GM21737 (cell line): ENCODE data around the gene OPN4.

Experiments
- ATAC-seq: cut with Tn5 transposase; IDR thresholded peaks from one replicate; pipeline ENCODE4 v1.9.1; 2021; ENCODE audit warnings: mild to moderate bottlenecking, moderate library complexity; ENCODE audit not compliant: unreplicated experiment

Gene OPN4

DNA sequence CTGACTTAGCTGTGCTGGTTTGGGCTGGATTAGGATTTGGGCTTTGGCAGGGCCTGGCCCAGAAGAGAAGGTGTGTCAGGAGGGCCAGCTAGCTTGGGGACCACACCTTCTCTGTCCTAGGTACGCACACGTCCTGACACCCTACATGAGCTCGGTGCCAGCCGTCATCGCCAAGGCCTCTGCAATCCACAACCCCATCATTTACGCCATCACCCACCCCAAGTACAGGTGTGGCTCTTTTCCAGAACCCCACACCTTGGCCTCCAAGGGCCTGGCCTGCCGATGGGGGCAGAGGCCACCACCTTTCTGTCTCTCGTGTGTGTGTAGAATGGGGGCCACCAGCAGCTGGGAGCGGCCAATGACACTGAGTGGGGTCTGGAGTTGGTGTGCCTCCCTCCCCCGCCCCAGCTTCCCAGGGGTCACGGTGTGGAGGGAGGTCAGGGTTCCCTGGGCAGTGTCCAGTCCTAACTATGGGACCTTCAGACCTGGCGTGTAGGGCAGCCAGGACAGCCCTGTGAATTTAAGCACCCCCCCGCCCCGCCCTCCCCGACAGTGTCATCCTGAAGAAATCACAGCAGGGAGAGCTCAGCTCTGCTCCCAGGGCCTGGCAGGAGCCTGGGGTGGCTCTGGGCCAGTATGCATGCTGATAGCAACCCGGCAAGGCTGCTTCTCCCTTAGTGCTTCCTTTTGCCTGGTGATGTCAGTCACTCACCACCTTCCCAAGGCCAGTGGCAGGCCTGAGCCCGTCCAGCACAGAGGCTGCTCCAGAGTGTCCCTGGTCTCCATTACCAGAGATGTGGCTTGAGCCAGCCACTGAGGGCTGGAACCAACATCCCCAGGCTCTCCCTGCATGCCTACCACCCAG, 7.0 kb downstream of the OPN4 start:
- no peak for ATAC-seq

DNA sequence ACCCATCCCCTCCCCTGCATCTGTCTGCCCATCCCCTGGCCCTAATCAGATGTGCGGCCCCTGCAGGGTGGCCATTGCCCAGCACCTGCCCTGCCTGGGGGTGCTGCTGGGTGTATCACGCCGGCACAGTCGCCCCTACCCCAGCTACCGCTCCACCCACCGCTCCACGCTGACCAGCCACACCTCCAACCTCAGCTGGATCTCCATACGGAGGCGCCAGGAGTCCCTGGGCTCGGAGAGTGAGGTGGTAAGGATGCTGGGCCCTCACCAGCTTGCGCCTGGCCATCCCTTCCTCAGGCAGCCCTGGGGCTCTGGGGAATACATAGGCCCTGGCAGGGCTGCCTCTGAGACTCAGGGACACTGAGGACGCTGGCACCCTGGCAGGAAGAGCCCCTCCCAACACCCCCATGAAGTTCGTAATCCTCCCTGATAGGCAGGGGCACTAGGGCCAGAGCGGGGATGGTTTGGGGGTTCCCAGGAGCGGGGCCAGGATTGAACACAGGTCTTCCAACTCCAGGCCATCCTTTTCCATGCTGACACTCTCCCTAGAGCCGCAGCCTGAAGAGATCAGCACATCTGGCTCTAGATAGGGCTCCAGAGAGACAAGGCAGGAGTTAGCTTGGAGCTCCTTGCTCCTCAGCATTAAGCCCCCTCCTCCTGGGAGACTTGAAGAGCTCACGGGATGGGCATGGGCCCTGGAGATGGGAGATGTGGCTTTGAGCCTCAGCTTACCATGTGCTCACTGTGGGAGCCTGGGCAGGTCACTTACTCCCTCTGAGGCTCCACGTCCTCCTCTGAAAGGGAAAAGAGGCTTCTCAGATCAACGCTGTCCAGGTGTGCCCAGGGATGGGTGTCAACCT, 8.1 kb downstream of the OPN4 start:
- ATAC-seq: no peak

DNA sequence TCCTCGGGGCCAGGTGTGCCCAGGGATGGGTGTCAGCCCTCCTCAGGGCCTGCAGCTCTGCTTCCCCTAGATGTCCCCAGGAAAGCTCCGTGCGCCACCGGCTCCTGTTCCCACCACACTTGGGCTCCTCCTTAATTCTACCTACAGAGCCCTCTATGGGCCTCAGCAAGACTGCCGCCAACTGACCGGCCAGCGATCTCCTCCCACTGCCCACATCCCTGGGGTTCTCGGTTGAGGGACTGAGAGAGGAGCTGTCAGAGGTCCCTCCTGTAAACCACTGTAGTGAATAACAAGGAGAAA, 8.6 kb downstream of the OPN4 start:
- ATAC-seq: no peak

DNA sequence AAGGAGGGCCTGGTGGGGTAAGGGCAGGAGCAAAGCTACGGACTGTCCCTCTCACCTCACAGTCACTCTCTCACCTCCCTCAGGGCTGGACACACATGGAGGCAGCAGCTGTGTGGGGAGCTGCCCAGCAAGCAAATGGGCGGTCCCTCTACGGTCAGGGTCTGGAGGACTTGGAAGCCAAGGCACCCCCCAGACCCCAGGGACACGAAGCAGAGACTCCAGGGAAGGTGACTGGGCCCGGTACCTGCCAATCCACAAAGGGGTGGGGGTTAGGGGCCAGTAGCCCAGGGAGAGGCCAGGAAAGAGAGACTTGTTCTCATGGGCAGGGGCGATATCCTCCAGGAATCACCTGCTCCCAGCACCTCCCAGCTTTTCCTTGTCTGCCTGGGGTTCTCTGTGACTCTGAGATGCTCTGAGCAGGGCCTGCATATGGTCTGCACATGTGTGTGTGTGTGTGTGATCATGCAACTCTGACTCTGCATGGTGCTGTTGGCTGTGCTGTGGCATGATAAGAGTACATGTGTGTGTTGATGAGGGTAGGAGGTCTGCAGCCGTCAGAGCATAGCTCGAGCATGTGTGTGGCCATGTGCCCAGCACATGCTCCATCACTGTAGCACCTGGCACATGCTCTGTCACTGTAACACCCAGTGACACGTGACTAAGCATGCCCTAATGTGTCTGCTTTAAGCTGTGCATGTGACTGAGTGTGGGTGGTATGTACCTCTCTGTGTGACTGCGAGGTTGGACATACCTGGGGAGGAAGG, 9.4 kb downstream of the OPN4 start:
- no peak for ATAC-seq

DNA sequence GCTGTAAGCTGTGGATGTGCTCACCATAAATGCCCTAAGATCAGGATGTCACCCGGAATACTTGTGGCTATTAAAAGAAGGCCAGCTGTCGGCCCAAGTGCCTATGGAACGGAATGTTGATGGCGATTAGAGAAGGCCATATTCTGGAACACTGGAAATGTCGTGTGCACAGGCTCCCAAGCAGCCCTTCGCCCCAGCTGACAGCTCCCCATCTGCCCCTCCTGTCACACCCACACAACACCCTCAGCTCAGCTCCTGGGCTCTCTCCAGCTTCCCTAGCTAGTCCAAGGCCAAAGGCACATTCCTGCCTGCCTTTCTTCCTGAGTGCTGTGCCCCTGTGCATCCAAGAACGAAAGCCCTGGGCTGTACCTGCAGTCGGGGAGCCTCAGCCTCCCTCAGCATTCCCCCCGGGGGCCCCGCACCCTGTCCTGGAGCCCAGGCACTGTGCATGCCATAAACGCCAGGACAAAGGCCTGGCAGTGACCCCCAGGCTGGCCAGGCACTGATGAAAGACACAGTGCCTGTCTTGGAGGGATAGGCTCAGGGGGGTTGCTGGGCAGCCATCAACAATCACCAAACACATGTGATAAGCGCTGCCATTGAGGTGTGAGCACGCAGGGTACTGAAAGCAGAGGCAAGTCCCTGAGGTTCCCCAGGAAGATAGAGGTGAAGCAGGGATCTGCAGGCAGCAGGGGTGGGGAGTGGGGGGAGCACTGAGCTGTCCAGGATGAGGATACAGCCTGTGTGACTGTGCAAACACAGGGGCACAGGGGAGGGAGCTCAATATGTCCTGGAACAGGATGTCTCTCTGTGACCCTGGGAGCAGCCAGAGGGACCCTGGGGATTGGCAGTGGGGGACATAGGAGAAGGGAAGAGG, 10.2 kb downstream of the OPN4 start:
- no peak for ATAC-seq

DNA sequence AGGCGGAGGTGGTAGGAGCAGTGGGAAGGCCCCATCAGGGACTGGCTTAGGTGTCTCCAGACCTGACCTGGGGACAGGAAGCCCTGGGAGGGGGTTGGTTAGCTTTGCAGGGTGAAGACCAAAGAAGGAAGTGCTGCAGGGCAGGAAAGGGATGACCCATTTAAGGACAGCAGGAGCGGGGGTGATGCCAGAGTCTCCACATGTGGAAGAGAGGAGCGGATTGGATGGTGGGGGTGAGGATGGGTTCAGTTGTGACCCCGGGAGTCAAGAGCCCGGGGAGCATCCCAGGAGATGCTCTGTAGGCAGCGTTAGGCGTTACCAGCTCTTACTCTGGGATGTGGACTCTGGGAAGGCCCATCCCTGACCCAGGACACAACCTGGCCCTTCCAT, 10.9 kb downstream of the OPN4 start:
- ATAC-seq: no peak

DNA sequence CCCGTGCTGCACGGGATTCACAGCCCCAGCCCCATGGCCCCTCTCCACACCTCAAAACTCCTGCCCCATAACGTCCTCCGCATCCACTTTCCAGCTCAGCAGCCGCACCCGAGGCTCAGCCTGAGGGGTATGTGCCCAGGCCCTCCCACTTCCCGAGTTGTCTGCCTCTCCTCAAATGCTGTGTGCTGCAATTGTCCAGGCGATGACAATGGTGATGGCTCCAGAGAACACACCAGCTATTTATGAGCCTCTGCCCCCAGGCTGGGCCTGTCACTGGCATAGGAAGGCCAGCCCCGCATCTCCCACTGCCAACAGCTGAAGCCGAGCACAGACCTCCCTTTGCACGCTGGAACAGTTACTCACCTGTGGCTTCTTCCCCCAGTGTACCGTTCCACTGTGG, 11.5 kb downstream of the OPN4 start:
- no peak for ATAC-seq

DNA sequence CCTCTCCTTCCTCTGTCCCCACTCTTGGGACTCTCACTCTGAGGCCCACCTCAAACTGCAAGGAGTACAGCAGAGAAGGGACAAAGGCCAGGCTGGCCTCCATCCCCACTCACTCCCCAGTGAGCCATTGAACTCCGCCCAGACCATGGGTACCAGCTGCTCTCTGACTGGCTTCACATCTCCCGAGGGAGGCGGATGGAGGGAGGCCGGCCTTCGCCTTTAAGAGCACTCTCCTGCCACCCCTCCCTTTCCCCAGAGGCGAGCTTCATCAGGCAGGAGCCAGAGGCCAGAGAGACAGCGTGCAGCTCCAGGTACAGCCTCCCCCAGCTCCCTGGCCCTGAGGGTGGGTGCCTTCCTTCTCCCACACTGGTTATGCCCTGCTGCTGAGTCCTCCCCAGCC, 12.2 kb downstream of the OPN4 start:
- no peak for ATAC-seq

DNA sequence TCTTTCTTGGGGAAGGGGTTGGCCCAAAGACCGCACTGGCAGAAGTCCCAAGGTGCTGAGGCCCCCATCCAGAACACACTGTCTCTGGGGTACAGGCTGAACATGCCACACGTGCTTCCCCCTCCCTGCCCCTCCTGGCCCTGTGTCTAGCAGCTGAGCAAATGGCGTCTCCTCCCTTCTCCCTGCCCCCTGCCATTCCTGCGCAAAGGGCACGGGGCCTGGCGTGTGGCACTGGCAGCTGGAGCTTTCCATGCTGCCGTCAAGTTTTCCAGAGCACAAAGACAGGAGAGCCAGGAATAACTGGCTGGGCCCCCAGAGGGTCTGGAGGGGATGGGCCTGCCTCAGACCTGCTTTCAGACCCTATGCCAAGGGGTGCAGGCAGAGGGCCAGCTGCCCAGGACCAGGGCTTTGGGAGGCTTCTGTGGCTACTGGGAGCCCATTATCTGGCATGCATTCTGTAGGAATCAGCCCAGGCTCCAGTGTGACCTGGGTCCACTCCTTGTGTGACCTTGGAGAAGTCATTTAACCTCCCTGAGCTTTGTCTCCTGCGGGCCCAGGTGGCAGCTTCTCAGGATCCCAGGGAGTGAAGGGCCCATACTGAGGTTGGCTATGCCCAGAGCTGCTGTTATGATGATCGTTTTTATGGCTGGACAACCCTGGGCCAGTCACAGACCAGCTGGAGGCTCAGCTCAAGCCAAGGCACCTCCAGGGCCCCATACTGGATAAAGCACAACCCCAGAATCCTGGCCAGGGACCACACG, 13.3 kb downstream of the OPN4 start:
- no peak for ATAC-seq

DNA sequence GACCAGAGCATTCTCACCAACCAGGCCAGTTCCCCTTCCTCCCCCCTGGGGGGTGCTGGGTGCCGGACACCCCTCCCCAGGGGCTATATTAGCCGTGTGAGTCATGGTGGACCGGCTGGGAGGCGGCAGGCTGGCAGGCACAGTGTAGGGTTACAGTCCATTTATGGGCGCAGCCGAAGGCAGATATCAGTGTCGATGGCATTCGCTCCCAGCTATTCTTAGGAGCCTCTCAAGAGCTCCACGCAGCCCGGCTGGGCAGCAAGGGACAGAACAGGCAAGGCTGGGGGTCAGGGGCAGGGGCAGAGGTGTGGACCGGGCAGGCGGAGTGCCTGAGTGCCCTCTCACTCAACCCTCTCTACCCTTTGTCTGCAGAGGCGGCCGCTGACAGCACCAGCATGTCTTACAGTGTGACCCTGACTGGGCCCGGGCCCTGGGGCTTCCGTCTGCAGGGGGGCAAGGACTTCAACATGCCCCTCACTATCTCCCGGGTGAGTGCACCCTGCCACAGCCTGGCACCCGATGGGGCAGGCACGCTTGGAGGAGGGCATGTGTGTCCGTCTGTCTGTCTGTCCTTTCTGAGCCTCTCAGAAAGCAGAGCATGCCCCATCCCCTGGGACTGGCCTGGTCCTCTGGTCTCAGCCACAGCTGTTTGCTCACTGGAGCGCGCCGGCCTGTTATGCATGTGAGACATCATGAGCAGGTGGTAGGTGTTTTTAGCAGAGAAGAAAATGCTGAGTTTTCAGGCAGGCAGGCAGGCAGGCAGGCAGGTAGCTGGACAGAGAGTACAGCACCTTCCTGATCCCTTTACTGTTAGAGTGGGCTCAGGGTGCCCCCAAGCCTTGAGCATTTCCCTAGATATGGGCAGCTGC, 14.2 kb downstream of the OPN4 start, which contains the start of gene LDB3:
LDB3 (plus strand) TSS at position 215 of the 869 bp plus-strand sequence; CDS start at position 396, 181 bp downstream.
- peak; percentile 58 for ATAC-seq

DNA sequence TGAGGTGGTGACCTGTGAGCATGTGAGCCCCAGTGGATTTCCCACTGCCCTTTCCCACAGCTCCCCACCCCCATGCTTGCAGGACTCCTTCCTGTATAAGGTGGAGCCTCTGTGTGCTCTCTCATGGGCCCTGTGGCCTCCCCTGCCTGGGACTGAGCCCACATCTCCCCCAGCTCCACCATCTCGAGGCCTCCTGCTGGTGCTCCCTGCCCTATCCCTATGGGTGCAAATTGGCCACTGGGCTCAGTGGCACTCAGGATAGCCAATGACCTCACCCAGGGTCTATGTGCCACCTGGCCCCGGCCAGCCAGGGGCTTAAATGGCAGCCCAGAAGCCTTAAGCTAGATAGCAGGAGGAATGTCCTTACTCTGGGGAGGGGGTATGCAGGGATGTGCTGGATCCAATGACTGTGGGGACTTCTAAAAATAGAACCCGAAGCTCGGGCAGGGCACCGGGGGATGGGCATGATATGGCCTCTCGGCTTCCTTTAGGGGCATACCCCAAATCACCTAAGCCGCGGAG, 16.0 kb downstream of the OPN4 start:
- no peak for ATAC-seq

DNA sequence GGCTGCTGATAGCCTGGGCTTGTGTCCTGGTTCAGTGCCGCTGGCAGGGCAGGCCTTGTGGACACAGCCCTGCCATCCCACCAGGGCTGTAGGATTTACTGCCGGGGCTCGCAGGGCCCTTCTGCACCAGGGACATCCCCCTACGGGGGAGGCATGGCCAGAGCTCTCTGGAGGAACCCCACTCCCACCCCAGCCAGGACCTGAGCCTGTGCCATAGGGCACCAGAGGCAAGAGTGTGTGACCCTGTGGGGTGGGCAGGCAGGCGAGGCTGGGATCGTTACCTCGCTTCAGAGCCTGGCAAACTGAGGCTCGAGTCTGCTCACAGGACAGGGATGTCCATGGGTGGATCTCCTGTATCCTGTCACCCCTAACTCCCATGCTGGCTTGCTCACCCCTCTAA, 16.5 kb downstream of the OPN4 start:
- no peak for ATAC-seq

DNA sequence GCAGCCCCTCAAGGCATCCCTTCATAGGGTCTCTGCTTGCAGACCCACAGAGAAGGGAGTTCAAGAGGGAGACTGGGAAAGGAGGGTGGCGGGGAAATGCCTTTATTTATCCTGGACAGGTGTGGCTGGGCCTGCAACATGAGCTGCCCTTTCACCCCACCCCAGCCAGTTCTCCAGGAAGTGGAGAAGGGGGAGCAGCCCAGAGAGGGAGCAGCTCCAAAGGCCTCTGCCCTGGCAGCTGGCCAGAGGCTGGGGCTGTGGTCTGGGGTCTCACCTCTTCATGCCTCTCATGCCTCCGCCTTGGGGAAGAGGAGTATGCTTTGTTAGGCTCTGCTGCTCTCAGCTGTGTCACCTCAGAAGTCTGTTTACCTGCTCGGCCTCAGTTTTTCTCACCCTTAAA, 17.1 kb downstream of the OPN4 start:
- ATAC-seq: no peak

DNA sequence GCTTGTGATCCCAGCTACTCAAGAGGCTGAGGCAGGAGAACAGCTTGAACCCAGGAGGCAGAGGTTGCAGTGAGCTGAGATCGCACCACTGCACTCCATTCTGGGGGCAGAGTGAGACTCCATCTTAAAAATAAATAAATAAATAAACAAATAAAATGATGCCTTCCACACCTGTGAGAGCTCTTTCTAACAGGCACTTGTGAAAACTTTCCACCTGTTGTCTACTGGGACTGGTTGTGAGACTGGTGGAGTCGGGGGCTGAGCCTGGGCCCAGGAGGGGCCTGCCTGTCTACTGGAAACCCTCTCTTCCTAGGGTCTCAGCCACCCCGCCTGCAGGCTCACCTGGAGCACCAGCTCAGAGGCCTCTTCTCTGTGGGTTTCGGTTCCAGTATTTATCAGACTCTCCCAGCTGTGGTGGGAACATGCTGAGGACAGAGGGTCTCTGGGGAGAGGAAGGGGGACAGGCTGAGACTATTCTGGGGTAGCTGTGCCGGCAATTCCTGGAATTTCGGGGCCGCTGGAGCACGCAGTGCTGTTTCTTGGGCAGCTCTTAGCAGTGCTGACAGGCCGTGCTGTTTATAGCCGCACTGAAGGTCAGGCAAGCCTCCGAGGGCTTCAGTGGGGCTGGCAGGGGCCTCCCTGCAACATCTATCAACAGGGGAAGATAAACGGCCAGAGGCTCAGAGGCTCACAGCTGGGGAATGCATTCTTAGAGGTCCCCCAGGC, 17.8 kb downstream of the OPN4 start:
- ATAC-seq: no peak

DNA sequence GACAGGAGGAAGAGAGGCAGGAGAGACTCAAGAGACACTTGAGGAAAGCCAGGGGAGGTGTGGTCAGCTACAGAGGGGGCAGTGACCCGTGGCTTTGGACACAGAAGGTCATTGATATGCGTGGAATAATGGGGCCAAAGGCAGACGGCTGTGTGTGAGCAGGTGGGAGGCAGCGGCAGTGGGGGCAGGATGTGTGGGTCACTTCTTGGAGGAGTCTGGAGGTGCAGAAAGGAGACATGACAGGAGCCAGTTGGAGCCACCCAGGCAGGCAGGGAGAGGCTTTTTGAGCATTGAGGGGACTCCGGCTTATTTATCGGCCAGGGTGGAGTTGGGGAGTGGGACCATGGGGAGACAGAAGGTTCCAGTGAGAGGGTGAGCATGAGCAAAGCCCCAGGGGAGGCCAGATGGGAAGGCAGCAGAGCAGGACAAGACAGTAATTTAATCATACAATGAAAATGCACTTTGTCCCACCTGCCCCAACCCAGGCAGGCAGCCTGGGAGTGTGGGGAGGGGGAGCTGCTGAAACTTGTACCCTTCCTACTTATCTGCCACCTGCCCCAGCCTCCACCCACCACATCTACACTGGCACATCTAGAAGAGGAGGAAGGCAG, 19.0 kb downstream of the OPN4 start:
- ATAC-seq: no peak

DNA sequence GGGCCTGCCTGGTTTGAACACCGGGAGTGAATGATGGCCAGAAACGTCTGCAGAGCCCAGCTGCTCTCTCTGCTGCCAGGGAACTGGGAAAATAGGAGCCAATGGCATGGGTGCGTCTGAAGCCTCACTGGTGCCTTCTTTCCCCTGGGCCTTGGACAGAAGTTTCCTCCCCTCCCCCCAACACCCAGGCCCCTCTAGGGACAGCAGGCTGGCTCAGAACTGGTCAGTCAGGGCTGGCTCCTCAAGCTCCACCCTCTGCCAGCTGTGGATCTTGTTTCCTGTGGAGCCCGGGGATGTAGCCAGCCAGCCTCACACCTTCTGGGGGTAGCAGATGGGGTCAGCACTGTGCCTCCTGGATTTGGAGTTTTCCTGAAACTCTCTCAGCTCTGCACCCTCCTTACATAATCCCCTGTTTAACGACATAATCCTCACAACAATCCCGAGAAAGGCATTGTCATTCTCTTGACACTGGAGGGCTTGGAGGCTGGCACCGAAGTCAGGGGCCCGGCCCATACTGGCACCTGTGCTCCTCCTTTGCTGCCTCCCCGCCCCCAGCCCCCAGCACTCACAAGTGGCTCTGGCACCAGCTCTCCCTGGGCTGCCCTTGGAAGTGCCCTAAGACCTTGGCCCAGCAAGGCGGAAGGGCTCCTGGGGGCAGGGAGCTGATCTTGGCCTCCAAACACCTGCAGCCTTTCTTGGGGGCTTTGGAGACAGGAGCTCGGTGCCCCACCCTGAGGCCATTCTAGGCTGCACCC, 19.7 kb downstream of the OPN4 start:
- no peak for ATAC-seq

DNA sequence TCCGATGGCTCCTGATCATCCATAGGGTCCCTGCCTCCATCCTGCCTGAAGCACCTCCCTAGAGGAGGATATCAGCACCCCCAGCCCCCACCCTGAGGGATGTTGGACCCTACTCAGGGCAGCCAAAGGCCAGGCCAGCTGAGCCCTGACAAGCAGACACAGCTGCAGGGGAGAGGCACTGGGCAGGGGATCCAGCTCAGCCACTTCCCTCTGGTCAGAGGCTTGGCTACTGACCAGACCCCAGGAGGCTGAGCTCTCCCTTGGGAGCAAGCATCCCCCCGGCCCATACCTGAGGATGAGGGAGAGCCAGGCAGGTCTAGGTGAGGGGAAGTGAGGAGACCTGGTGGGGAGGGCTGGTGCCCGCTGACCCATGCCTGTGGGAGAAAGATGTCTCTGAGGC, 20.6 kb downstream of the OPN4 start:
- ATAC-seq: no peak
